Measurements from ENCODE around the gene ZSWIM8. TPM values are rescaled to one million over a fixed set of nuclear protein-coding genes. Genes with fewer than 3 reads are reported as not detected.
"Not testable (repeated sequence)": the region's sequence is repeated elsewhere in the genome, so short reads cannot be mapped to it uniquely, and the experiment has no call there.

Gene ZSWIM8
- total and polyA plus RNA-seq, 2 experiments from 2014 or later, result 101 to 103 TPM

- TF ChIP-seq EZH2phosphoT487 (IDR thresholded peaks at IDR 0.05; ENCODE audit: low read depth, severe bottlenecking, unreplicated experiment) (no peak), EZH2 (IDR thresholded peaks at IDR 0.05; ENCODE audit: borderline replicate concordance) (no peak)
- TF ChIP-seq, protein P1, sequence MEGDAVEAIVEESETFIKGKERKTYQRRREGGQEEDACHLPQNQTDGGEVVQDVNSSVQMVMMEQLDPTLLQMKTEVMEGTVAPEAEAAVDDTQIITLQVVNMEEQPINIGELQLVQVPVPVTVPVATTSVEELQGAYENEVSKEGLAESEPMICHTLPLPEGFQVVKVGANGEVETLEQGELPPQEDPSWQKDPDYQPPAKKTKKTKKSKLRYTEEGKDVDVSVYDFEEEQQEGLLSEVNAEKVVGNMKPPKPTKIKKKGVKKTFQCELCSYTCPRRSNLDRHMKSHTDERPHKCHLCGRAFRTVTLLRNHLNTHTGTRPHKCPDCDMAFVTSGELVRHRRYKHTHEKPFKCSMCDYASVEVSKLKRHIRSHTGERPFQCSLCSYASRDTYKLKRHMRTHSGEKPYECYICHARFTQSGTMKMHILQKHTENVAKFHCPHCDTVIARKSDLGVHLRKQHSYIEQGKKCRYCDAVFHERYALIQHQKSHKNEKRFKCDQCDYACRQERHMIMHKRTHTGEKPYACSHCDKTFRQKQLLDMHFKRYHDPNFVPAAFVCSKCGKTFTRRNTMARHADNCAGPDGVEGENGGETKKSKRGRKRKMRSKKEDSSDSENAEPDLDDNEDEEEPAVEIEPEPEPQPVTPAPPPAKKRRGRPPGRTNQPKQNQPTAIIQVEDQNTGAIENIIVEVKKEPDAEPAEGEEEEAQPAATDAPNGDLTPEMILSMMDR (IDR thresholded peaks at IDR 0.05; ENCODE audit: poor library complexity), result no peak
- DNase-seq (ENCODE audit: low spot score), result no peak
- Histone ChIP-seq H3K4me3 (peak overlapping the region; percentile 6), H3K27ac (peak overlapping the region; percentile 81), H3K9me3 (ENCODE audit: low read depth) (no peaks in the 10 kb centered on the region), H3K79me2 (peaks cover 63% of the 10 kb centered on the region), H3K27me3 (no peaks in the 10 kb centered on the region), H3K4me1 (ENCODE audit: insufficient read depth) (peaks cover 16% of the 10 kb centered on the region), H2AFZ (no peak overlapping the region), H4K20me1 (ENCODE audit: insufficient read depth, poor library complexity, severe bottlenecking) (peaks cover 35% of the 10 kb centered on the region), H3K4me2 (peak overlapping the region; percentile 90), H3K9me2 (replicated peaks; ENCODE audit: insufficient read depth) (no peaks in the 10 kb centered on the region), H3K36me3 (replicated peaks; ENCODE audit: insufficient read depth, low read depth) (no peaks in the 10 kb centered on the region)
- 5% methylated on average over 2 of the region's 2 CpGs for WGBS (ENCODE audit: low lambda C conversion rate, missing lambda C conversion rate)
Measured at GRCh38 chr10:73786512-73786885, 1.1 kb downstream of the ZSWIM8 start.

DNA sequence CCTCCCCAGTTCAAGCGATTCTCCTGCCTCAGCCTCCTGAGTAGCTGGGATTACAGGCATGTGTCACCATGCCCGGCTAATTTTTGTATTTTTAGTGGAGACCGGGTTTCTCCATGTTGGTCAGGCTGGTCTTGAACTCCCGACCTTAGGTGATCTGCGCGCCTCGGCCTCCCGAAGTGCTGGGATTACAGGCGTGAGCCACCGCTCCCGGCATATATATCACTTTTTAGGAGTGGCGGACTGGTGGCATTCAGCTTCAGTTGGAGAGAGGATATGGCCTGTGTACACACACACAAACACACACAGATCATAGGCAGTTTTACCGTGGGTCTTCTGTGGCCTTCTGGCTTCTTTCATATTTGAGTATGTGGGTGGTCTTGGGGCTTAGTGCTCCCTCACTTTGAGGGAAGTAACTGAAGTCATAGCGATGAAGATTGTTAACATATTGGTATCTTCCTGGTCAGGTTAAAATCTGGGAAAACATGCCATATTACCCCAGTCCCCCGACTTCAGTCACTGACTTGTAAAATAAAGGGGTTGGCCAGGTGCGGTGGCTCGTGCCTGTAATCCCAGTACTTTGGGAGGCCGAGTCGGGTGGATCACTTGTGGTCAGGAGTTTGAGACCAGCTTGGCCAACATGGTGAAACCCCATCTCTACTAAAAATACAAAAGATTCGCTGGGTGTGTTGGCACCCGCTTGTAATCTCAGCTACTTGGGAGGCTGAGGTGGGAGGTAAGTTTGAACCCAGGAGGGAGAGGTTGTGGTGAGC, 1.8 kb downstream of the ZSWIM8 start:
- WGBS (ENCODE audit: low lambda C conversion rate, missing lambda C conversion rate), result 93% methylated on average over 21 of the region's 21 CpGs
- Histone ChIP-seq H3K79me2 (peaks cover 61% of the 10 kb centered on the region), H3K4me2 (peak overlapping the region; percentile 90), H4K20me1 (ENCODE audit: insufficient read depth, poor library complexity, severe bottlenecking) (peaks cover 35% of the 10 kb centered on the region), H3K4me3 (peak overlapping the region; percentile 6), H3K4me1 (ENCODE audit: insufficient read depth) (peaks cover 16% of the 10 kb centered on the region)
- H3K27me3 ChIP-seq; H3K9me3 ChIP-seq (ENCODE audit: low read depth); H3K27ac ChIP-seq; H2AFZ ChIP-seq; DNase-seq (ENCODE audit: low spot score); H3K36me3 ChIP-seq (replicated peaks; ENCODE audit: insufficient read depth, low read depth); H3K9me2 ChIP-seq (replicated peaks; ENCODE audit: insufficient read depth): not testable (repeated sequence)

- no peaks in the 10 kb centered on the region for H3K9me3 ChIP-seq (ENCODE audit: low read depth)
- no peak for DNase-seq (ENCODE audit: low spot score)
- H3K4me1 ChIP-seq (ENCODE audit: insufficient read depth), result peaks cover 13% of the 10 kb centered on the region
- no peak overlapping the region for H3K4me2 ChIP-seq
- TF ChIP-seq, protein P1 (IDR thresholded peaks at IDR 0.05; ENCODE audit: poor library complexity), result no peak
- TF ChIP-seq EZH2 (IDR thresholded peaks at IDR 0.05; ENCODE audit: borderline replicate concordance), result no peak
- no peak for TF ChIP-seq EZH2phosphoT487 (IDR thresholded peaks at IDR 0.05; ENCODE audit: low read depth, severe bottlenecking, unreplicated experiment)
- peaks cover 42% of the 10 kb centered on the region for H3K79me2 ChIP-seq
- H3K27ac ChIP-seq, result no peak overlapping the region
- no peaks in the 10 kb centered on the region for H3K27me3 ChIP-seq
- H2AFZ ChIP-seq, result no peak overlapping the region
- H4K20me1 ChIP-seq (ENCODE audit: insufficient read depth, poor library complexity, severe bottlenecking), result peaks cover 35% of the 10 kb centered on the region
- no peak overlapping the region for H3K4me3 ChIP-seq
- WGBS (ENCODE audit: low lambda C conversion rate, missing lambda C conversion rate), result 95% methylated on average over 17 of the region's 17 CpGs
- H3K36me3 ChIP-seq (replicated peaks; ENCODE audit: insufficient read depth, low read depth), result no peaks in the 10 kb centered on the region
- no peaks in the 10 kb centered on the region for H3K9me2 ChIP-seq (replicated peaks; ENCODE audit: insufficient read depth)
Measured at GRCh38 chr10:73788864-73789658, 3.7 kb downstream of the ZSWIM8 start.

GRCh38 chr10:73789659-73790055, 4.3 kb downstream of the ZSWIM8 start:
- Histone ChIP-seq H3K27me3 (no peaks in the 10 kb centered on the region), H3K4me1 (ENCODE audit: insufficient read depth) (peaks cover 13% of the 10 kb centered on the region), H3K9me2 (replicated peaks; ENCODE audit: insufficient read depth) (no peaks in the 10 kb centered on the region), H2AFZ (no peak overlapping the region), H3K27ac (no peak overlapping the region), H3K36me3 (replicated peaks; ENCODE audit: insufficient read depth, low read depth) (no peaks in the 10 kb centered on the region), H3K4me3 (no peak overlapping the region), H3K4me2 (no peak overlapping the region), H3K9me3 (ENCODE audit: low read depth) (no peaks in the 10 kb centered on the region), H4K20me1 (ENCODE audit: insufficient read depth, poor library complexity, severe bottlenecking) (peaks cover 35% of the 10 kb centered on the region), H3K79me2 (peaks cover 36% of the 10 kb centered on the region)
- TF ChIP-seq EZH2phosphoT487 (IDR thresholded peaks at IDR 0.05; ENCODE audit: low read depth, severe bottlenecking, unreplicated experiment), result no peak
- TF ChIP-seq EZH2 (IDR thresholded peaks at IDR 0.05; ENCODE audit: borderline replicate concordance), result no peak
- TF ChIP-seq, protein P1 (IDR thresholded peaks at IDR 0.05; ENCODE audit: poor library complexity), result no peak
- 96% methylated on average over 10 of the region's 10 CpGs for WGBS (ENCODE audit: low lambda C conversion rate, missing lambda C conversion rate)
- DNase-seq (ENCODE audit: low spot score), result no peak

All from hepatocyte (in vitro differentiated cells).